HL-60 (cell line): ENCODE results near the gene UBXN11.

Experiments used
- CTCF ChIP-seq: IDR thresholded peaks from one replicate; pipeline ENCODE4 v1.5.1; 2011; ENCODE audit warnings: low read length, control low read depth, inconsistent platforms; ENCODE audit not compliant: insufficient read depth
- GABPA ChIP-seq: IDR thresholded peaks from 2 replicates; pipeline ENCODE4 v1.6.1; 2012; ENCODE audit warnings: low read depth
- POLR2AphosphoS5 ChIP-seq: IDR thresholded peaks from 2 replicates; pipeline ENCODE4 v1.6.1; 2012; ENCODE audit warnings: low read depth

- TF ChIP-seq CTCF: no peak
- no peak for TF ChIP-seq POLR2AphosphoS5
- no peak for TF ChIP-seq GABPA
Measured at GRCh38 chr1:26302733-26303405, 3.6 kb downstream of the UBXN11 start.
